Uterus (tissue), 4 donors: ENCODE data around the gene TNFRSF4. TPM values are rescaled to one million over a fixed set of nuclear protein-coding genes. Genes with fewer than 3 reads are reported as not detected.

Experiments used
- DNase-seq, 2 donors: peaks; one replicate each; pipeline ENCODE4 v3.0.0-alpha.2; 2019 to 2020
- H3K27ac ChIP-seq, 2 donors: fragments of 200-600 bp; sonication (generic); 1 replicate in 1 of 2; 2 replicates in 1 of 2; pipeline ENCODE4 v1.5.1; 2016 to 2018
- H3K27me3 ChIP-seq, 2 donors: fragments of 200-600 bp; sonication (generic); one replicate each; pipeline ENCODE4 v1.5.1; 2018 to 2019; ENCODE audit warnings: control low read depth in 1 of 2
- H3K36me3 ChIP-seq, 2 donors: fragments of 200-600 bp; sonication (generic); one replicate each; pipeline ENCODE4 v1.5.1; 2019; ENCODE audit warnings: control low read depth in 1 of 2
- H3K4me1 ChIP-seq, 2 donors: fragments of 200-600 bp; sonication (generic); one replicate each; pipeline ENCODE4 v1.5.1; 2018 to 2019; ENCODE audit warnings: control low read depth in 1 of 2
- H3K4me3 ChIP-seq, 2 donors: fragments of 200-600 bp; sonication (generic); 1 replicate in 1 of 2; 2 replicates in 1 of 2; pipeline ENCODE4 v1.5.1; 2018 to 2019; ENCODE audit warnings: mild to moderate bottlenecking in 1 of 2
- H3K9me3 ChIP-seq, 2 donors: fragments of 200-600 bp; sonication (generic); one replicate each; pipeline ENCODE4 v1.5.1; 2019; ENCODE audit warnings: control low read depth in 1 of 2
- CTCF ChIP-seq, 4 experiments: fragments of 200-600 bp in 2 of 4; fragments of 450-650 bp in 2 of 4; sonication (generic) in 2 of 4; IDR thresholded peaks; one replicate each; pipeline ENCODE4 v1.5.1; 2016 to 2019; ENCODE audit warnings: antibody characterized with exemption in 4 of 4, mild to moderate bottlenecking in 2 of 4, moderate library complexity in 1 of 4
- POLR2A ChIP-seq, 2 donors: fragments of 450-650 bp; IDR thresholded peaks; one replicate each; pipeline ENCODE4 v1.6.1; 2016; ENCODE audit warnings: antibody characterized with exemption in 2 of 2, mild to moderate bottlenecking in 1 of 2, moderate library complexity in 1 of 2
- intact Hi-C: fragments of 100-400 bp; cut with DNase I; formaldehyde crosslinking; loops from one replicate; pipeline ENCODE4 v1.15.1; 2023; ENCODE audit warnings: low total_unique reads
- total RNA-seq, 4 donors: library from RNA; depleted of rRNA in 3 of 4; stranded (reverse); fragments of >200 nt in 3 of 4; gene quantifications; one replicate each; pipeline versions ENCODE4 v1.1.0 to v1.2.4, GENCODE V29; 2014 to 2023
- donor health status: DM: yes; HTN: yes; CAD: no.

The TNFRSF4 gene
- total RNA-seq, 4 donors from 2014 or later: 1.3 to 1.5 TPM; not detected in 2

- no peak for DNase-seq
- TF ChIP-seq POLR2A (IDR thresholded peaks at IDR 0.05) (no peak), CTCF (IDR thresholded peaks at IDR 0.05) (no peak)
- H3K4me3 ChIP-seq: no peak overlapping the region
- H3K36me3 ChIP-seq: no peaks in the 10 kb centered on the region
- H3K9me3 ChIP-seq: no peaks in the 10 kb centered on the region
- no peak overlapping the region for H3K27ac ChIP-seq
- intact Hi-C loops: loop anchor here (10.0 kb wide), 1 partner anchor 264 kb away; no protein-coding TSS in a partner anchor
- H3K27me3 ChIP-seq: peaks cover 0 to 4% of the 10 kb centered on the region in 2 donors
- H3K4me1 ChIP-seq: peaks cover 0 to 9% of the 10 kb centered on the region in 2 donors
Observed at GRCh38 chr1:1239227-1239613, 25.3 kb upstream of the TNFRSF4 start.

GRCh38 chr1:1238702-1239178 lies 24.8 kb upstream of the TNFRSF4 start:
- intact Hi-C loops: loop anchor here (10.0 kb wide), 1 partner anchor 264 kb away; no protein-coding TSS in a partner anchor

GRCh38 chr1:1237874-1238701 lies 24.1 kb upstream of the TNFRSF4 start:
- H3K9me3 ChIP-seq: no peaks in the 10 kb centered on the region
- H3K27ac ChIP-seq: no peak overlapping the region
- H3K4me3 ChIP-seq: no peak overlapping the region
- peaks cover 0 to 4% of the 10 kb centered on the region in 2 donors for H3K27me3 ChIP-seq
- no peaks in the 10 kb centered on the region for H3K36me3 ChIP-seq
- TF ChIP-seq CTCF (IDR thresholded peaks at IDR 0.05) (no peak), POLR2A (IDR thresholded peaks at IDR 0.05) (no peak)
- H3K4me1 ChIP-seq: peaks cover 0 to 13% of the 10 kb centered on the region in 2 donors
- intact Hi-C loops: loop anchor here (10.0 kb wide), 1 partner anchor 263 kb away; no protein-coding TSS in a partner anchor
- no peak for DNase-seq

More at GRCh38 chr1:1238702-1239178, 24.8 kb upstream of the TNFRSF4 start:
- Histone ChIP-seq H3K36me3 (no peaks in the 10 kb centered on the region), H3K4me3 (no peak overlapping the region), H3K4me1 (peaks cover 0 to 9% of the 10 kb centered on the region in 2 donors), H3K27me3 (peaks cover 0 to 4% of the 10 kb centered on the region in 2 donors), H3K27ac (no peak overlapping the region), H3K9me3 (no peaks in the 10 kb centered on the region)
- TF ChIP-seq CTCF (IDR thresholded peaks at IDR 0.05) (no peak), POLR2A (IDR thresholded peaks at IDR 0.05) (no peak)
- DNase-seq: no peak

GRCh38 chr1:1236945-1237873 lies 23.3 kb upstream of the TNFRSF4 start:
- no peaks in the 10 kb centered on the region for H3K9me3 ChIP-seq
- DNase-seq: no peak
- no peak for TF ChIP-seq CTCF (IDR thresholded peaks at IDR 0.05)
- H3K36me3 ChIP-seq: no peaks in the 10 kb centered on the region
- H3K4me3 ChIP-seq: no peak overlapping the region
- H3K27me3 ChIP-seq: peaks cover 0 to 4% of the 10 kb centered on the region in 2 donors
- intact Hi-C loops: loop anchor here (10.0 kb wide), 1 partner anchor 262 kb away; no protein-coding TSS in a partner anchor
- H3K27ac ChIP-seq: no peak overlapping the region
- peaks cover 0 to 21% of the 10 kb centered on the region in 2 donors for H3K4me1 ChIP-seq
